Neuronal stem cell (in vitro differentiated cells): ENCODE measurements around the gene KRTAP10-6.

Experiments
- DNase-seq: peaks from one replicate; pipeline ENCODE4 v3.0.0-alpha.2; 2013; ENCODE audit warnings: low spot score
- H2AFZ ChIP-seq: one replicate; pipeline ENCODE4 v1.6.1; 2013; ENCODE audit warnings: mild to moderate bottlenecking, low read length, inconsistent platforms
- H2AK5ac ChIP-seq: 2 replicates; pipeline ENCODE4 v1.6.1; 2013; ENCODE audit warnings: low read depth, mild to moderate bottlenecking, inconsistent platforms, low read length, moderate library complexity, mixed read lengths
- H2BK120ac ChIP-seq: 2 replicates; pipeline ENCODE4 v1.6.1; 2013; ENCODE audit warnings: low read depth, mild to moderate bottlenecking, inconsistent platforms, low read length, moderate library complexity, mixed read lengths
- H2BK12ac ChIP-seq: one replicate; pipeline ENCODE4 v1.6.1; 2013; ENCODE audit warnings: low read length, inconsistent platforms
- H2BK15ac ChIP-seq: 2 replicates; pipeline ENCODE4 v1.6.1; 2013; ENCODE audit warnings: mild to moderate bottlenecking, low read length, inconsistent platforms, mixed read lengths
- H2BK5ac ChIP-seq: one replicate; pipeline ENCODE4 v1.6.1; 2013; ENCODE audit warnings: inconsistent platforms, mild to moderate bottlenecking, low read length, moderate library complexity
- H3K14ac ChIP-seq: one replicate; pipeline ENCODE4 v1.6.1; 2013; ENCODE audit warnings: low read length, inconsistent platforms
- H3K18ac ChIP-seq: 2 replicates; pipeline ENCODE4 v1.6.1; 2013; ENCODE audit warnings: low read length, inconsistent platforms
- H3K23ac ChIP-seq: 2 replicates; pipeline ENCODE4 v1.6.1; 2013; ENCODE audit warnings: low read depth, mild to moderate bottlenecking, mixed read lengths, low read length, inconsistent platforms; ENCODE audit not compliant: poor library complexity
- H3K27ac ChIP-seq: replicated peaks from 3 replicates; pipeline ENCODE4 v1.5.1; 2013; ENCODE audit warnings: low read length, inconsistent platforms
- H3K27me3 ChIP-seq, 3 experiments: 2 replicates each; pipeline ENCODE4 v1.6.1; 2013; ENCODE audit warnings: low read length in 3 of 3, mild to moderate bottlenecking in 2 of 3, inconsistent platforms in 1 of 3, low read depth in 1 of 3, mixed read lengths in 1 of 3, moderate library complexity in 1 of 3; ENCODE audit not compliant: control insufficient read depth in 3 of 3, insufficient read depth in 3 of 3
- H3K36me3 ChIP-seq, 2 donors: replicated peaks in 1 of 2; 2 replicates each; pipeline ENCODE4 v1.6.1; 2013; ENCODE audit warnings: low read length in 2 of 2; ENCODE audit not compliant: control insufficient read depth in 2 of 2, insufficient read depth in 2 of 2
- H3K4ac ChIP-seq: 2 replicates; pipeline ENCODE4 v1.6.1; 2013; ENCODE audit warnings: inconsistent platforms, mild to moderate bottlenecking, low read length, moderate library complexity
- H3K4me1 ChIP-seq, 2 donors: 1 replicate in 1 of 2; 2 replicates in 1 of 2; pipeline ENCODE4 v1.6.1; 2013; ENCODE audit warnings: low read length in 2 of 2, low read depth in 1 of 2; ENCODE audit not compliant: control insufficient read depth in 2 of 2, insufficient read depth in 1 of 2
- H3K4me2 ChIP-seq: one replicate; pipeline ENCODE4 v1.6.1; 2013; ENCODE audit warnings: mild to moderate bottlenecking, low read length, inconsistent platforms; ENCODE audit not compliant: insufficient read depth, poor library complexity, severe bottlenecking
- H3K4me3 ChIP-seq, 2 donors: 2 replicates each; pipeline ENCODE4 v1.5.1; 2013; ENCODE audit warnings: low read length in 2 of 2, mild to moderate bottlenecking in 2 of 2, inconsistent platforms in 1 of 2, moderate library complexity in 1 of 2
- H3K79me1 ChIP-seq: one replicate; pipeline ENCODE4 v1.6.1; 2013; ENCODE audit warnings: low read depth, mild to moderate bottlenecking, inconsistent platforms, low read length, moderate library complexity
- H3K9ac ChIP-seq: one replicate; pipeline ENCODE4 v1.6.1; 2013; ENCODE audit warnings: mild to moderate bottlenecking, low read depth, low read length, inconsistent platforms; ENCODE audit not compliant: poor library complexity
- H3K9me3 ChIP-seq, 2 donors: replicated peaks in 1 of 2; 2 replicates each; pipeline versions ENCODE3 to v1.6.1; 2013; ENCODE audit warnings: low read length in 2 of 2, mild to moderate bottlenecking in 2 of 2, inconsistent platforms in 1 of 2, low read depth in 1 of 2, mixed read lengths in 1 of 2, moderate library complexity in 1 of 2; ENCODE audit not compliant: control insufficient read depth in 2 of 2, insufficient read depth in 1 of 2
- H4K8ac ChIP-seq: one replicate; pipeline ENCODE4 v1.6.1; 2013; ENCODE audit warnings: low read depth, mild to moderate bottlenecking, inconsistent platforms, low read length, moderate library complexity
- H4K91ac ChIP-seq: one replicate; pipeline ENCODE4 v1.6.1; 2013; ENCODE audit warnings: low read length, low read depth, mild to moderate bottlenecking, inconsistent platforms; ENCODE audit not compliant: poor library complexity
- WGBS, 2 donors: extraction: QIAGEN DNeasy Blood & Tissue Kit; methylation state at CpG; one replicate each; pipeline ENCODE4 v1.1.7; 2013; ENCODE audit warnings: missing lambda C conversion rate in 2 of 2, mixed read lengths in 1 of 2; ENCODE audit not compliant: insufficient read length in 2 of 2, insufficient replicate concordance in 1 of 2; ENCODE audit errors: extremely low coverage in 2 of 2; 5-methylcytosine and 5-hydroxymethylcytosine counted together

Gene KRTAP10-6

GRCh38 chr21:44589094-44589493, 3.2 kb downstream of the KRTAP10-6 start:
- Histone ChIP-seq H2BK5ac (no peak overlapping the region), H4K8ac (no peak overlapping the region), H3K14ac (no peak overlapping the region), H3K4ac (no peak overlapping the region), H3K4me2 (no peak overlapping the region), H3K23ac (no peak overlapping the region), H3K79me1 (peaks cover 3% of the 10 kb centered on the region), H3K4me1 (peaks cover 3 to 4% of the 10 kb centered on the region in 2 donors), H2BK120ac (peak overlapping the region; percentile 78), H2BK12ac (no peak overlapping the region), H3K18ac (peak overlapping the region; percentile 33), H3K27me3 (peaks cover 0 to 4% (median 0%) of the 10 kb centered on the region in 3 experiments), H2BK15ac (peak overlapping the region; percentile 79), H3K9me3 (peaks cover 0 to 3% of the 10 kb centered on the region in 2 donors), H3K4me3 (no peak overlapping the region), H4K91ac (no peak overlapping the region), H2AFZ (no peak overlapping the region), H2AK5ac (peak overlapping the region; percentile 90), H3K27ac (no peak overlapping the region), H3K9ac (no peak overlapping the region), H3K36me3 (no peaks in the 10 kb centered on the region)
- no CpG with 5 or more reads among the region's 2 CpGs for WGBS, 2 donors
- DNase-seq = no peak

DNA sequence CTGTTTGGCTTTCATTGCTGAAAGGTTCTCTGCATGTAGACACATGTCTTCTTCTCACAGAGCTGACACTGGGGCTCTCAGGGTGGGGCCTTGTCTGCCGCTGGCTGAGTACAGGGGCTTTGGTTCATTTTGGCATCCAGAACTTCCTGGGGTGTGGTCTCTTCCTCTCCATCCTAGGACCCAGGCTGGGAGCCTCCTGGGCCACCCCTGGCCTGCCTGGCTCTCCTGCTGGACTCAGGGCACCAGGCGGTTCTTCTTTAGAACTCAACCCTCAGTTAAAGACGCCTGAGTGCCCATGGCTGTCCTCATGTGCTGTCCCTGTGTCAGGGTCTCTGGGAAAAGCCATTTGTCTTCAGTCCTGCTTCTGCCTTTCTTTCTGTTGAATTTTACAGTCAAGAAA, 6.4 kb downstream of the KRTAP10-6 start:
- H3K27me3 ChIP-seq = peaks cover 0 to 6% (median 0%) of the 10 kb centered on the region in 3 experiments
- no peak overlapping the region for H3K4me3 ChIP-seq
- WGBS, 2 donors = no CpG with 5 or more reads among the region's 3 CpGs

GRCh38 chr21:44583800-44584147, 8.5 kb downstream of the KRTAP10-6 start:
- H2BK5ac ChIP-seq = no peak overlapping the region
- no peaks in the 10 kb centered on the region for H3K4me1 ChIP-seq
- H3K36me3 ChIP-seq = no peaks in the 10 kb centered on the region
- no peak overlapping the region for H3K4me2 ChIP-seq
- no peak overlapping the region for H4K91ac ChIP-seq
- H3K14ac ChIP-seq = no peak overlapping the region
- peaks cover 0 to 6% (median 0%) of the 10 kb centered on the region in 3 experiments for H3K27me3 ChIP-seq
- H4K8ac ChIP-seq = no peak overlapping the region
- H3K4ac ChIP-seq = no peak overlapping the region
- H3K9ac ChIP-seq = no peak overlapping the region
- no peak overlapping the region for H3K18ac ChIP-seq
- H2AFZ ChIP-seq = no peak overlapping the region
- no peak overlapping the region for H2AK5ac ChIP-seq
- no peak overlapping the region for H2BK12ac ChIP-seq
- H3K9me3 ChIP-seq = peaks cover 2 to 6% of the 10 kb centered on the region in 2 donors
- no peak for DNase-seq
- H3K27ac ChIP-seq = no peak overlapping the region
- H2BK120ac ChIP-seq = no peak overlapping the region
- no peak overlapping the region for H3K4me3 ChIP-seq
- no peak overlapping the region for H3K23ac ChIP-seq
- no peak overlapping the region for H2BK15ac ChIP-seq
- no CpG with 5 or more reads among the region's 6 CpGs for WGBS, 2 donors
- H3K79me1 ChIP-seq = no peaks in the 10 kb centered on the region

More for the DNA sequence above, 6.4 kb downstream of the KRTAP10-6 start:
- peaks cover 5 to 6% of the 10 kb centered on the region in 2 donors for H3K9me3 ChIP-seq
- no peak overlapping the region for H3K27ac ChIP-seq
- no peak overlapping the region for H3K4me2 ChIP-seq
- no peak overlapping the region for H3K18ac ChIP-seq
- H4K8ac ChIP-seq = no peak overlapping the region
- no peak overlapping the region for H3K4ac ChIP-seq
- H3K23ac ChIP-seq = no peak overlapping the region
- no peak overlapping the region for H2AFZ ChIP-seq
- peaks cover 3% of the 10 kb centered on the region for H3K79me1 ChIP-seq
- H2BK15ac ChIP-seq = no peak overlapping the region
- no peak overlapping the region for H4K91ac ChIP-seq
- H2BK12ac ChIP-seq = no peak overlapping the region
- H2AK5ac ChIP-seq = no peak overlapping the region
- no peak overlapping the region for H2BK5ac ChIP-seq
- H3K4me1 ChIP-seq = no peaks in the 10 kb centered on the region
- no peak overlapping the region for H3K14ac ChIP-seq
- no peak overlapping the region for H3K9ac ChIP-seq
- no peak for DNase-seq
- H3K36me3 ChIP-seq = no peaks in the 10 kb centered on the region
- H2BK120ac ChIP-seq = no peak overlapping the region

DNA sequence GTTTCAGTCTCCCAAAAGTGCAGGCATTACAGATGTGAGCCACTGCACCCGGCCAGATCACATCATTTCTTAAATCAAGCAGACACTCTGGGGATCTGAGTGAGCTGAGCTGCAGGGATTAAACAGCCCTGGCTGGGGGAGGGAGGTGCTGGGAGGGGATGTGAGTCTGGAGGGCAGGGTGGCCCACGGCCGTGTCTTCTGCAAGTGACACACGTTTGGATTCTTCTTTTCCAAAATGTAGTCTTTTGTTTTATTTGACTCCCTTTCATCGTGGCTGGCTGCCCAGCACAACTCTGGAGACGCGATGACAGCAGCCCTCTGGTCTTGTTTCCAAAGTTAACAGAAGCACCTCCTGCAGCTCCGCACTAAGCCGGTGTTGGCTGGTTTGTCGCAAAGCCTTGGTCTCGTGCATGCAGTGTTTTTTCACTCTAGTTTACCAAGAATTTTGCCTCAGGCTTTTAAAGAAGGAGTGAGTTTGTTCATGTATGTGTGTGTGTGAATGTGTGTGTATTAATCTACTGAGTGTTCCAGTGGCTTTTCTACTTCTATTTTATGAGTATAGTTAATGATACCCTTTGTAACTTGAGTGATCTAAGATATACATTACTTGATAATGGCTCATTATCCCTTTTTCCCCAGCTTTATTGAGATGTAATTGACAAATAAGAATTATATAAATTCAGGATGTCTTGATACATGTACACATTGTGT, 9.1 kb downstream of the KRTAP10-6 start:
- no peak overlapping the region for H4K8ac ChIP-seq
- no peak overlapping the region for H2BK12ac ChIP-seq
- H3K14ac ChIP-seq = no peak overlapping the region
- H3K23ac ChIP-seq = no peak overlapping the region
- H3K27me3 ChIP-seq = peaks cover 0 to 6% (median 0%) of the 10 kb centered on the region in 3 experiments
- no peak overlapping the region for H3K9ac ChIP-seq
- H3K4me2 ChIP-seq = peak overlapping the region; percentile 29
- no peak overlapping the region for H3K4me3 ChIP-seq
- no peak overlapping the region for H4K91ac ChIP-seq
- no peak overlapping the region for H2AK5ac ChIP-seq
- no peaks in the 10 kb centered on the region for H3K4me1 ChIP-seq
- peak overlapping the region; percentile 40 for H3K18ac ChIP-seq
- H2AFZ ChIP-seq = peak overlapping the region; percentile 75
- H3K4ac ChIP-seq = no peak overlapping the region
- no peak overlapping the region for H2BK120ac ChIP-seq
- peak; percentile 26 for DNase-seq
- H2BK5ac ChIP-seq = no peak overlapping the region
- H2BK15ac ChIP-seq = no peak overlapping the region
- H3K9me3 ChIP-seq = peaks cover 3 to 6% of the 10 kb centered on the region in 2 donors
- WGBS, 2 donors = no CpG with 5 or more reads among the region's 11 CpGs
- H3K27ac ChIP-seq = no peak overlapping the region
- no peaks in the 10 kb centered on the region for H3K36me3 ChIP-seq
- no peaks in the 10 kb centered on the region for H3K79me1 ChIP-seq
